ACC112 (cell line): ENCODE data around the gene MGAT5.

Experiments
- H2AFZ ChIP-seq: fragments of 200-600 bp; sonication (generic); one replicate; pipeline ENCODE4 v1.6.0; 2017; ENCODE audit warnings: antibody characterized with exemption, low read length; ENCODE audit not compliant: unreplicated experiment
- H3K27ac ChIP-seq: fragments of 200-600 bp; sonication (generic); 2 replicates; pipeline ENCODE4 v1.5.1; 2014; ENCODE audit warnings: low read depth, mild to moderate bottlenecking, antibody characterized with exemption, low read length, moderate library complexity
- H3K27me3 ChIP-seq: fragments of 200-600 bp; sonication (generic); 2 replicates; pipeline ENCODE4 v1.6.1; 2014; ENCODE audit warnings: mild to moderate bottlenecking, antibody characterized with exemption, low read length, moderate library complexity, mixed read lengths; ENCODE audit not compliant: insufficient read depth
- H3K36me3 ChIP-seq: fragments of 200-600 bp; sonication (generic); 2 replicates; pipeline ENCODE4 v1.6.1; 2016; ENCODE audit warnings: mild to moderate bottlenecking, antibody characterized with exemption, low read length, moderate library complexity, mixed read lengths; ENCODE audit not compliant: insufficient read depth
- H3K4me1 ChIP-seq: fragments of 200-600 bp; sonication (generic); one replicate; pipeline ENCODE4 v1.6.1; 2016; ENCODE audit warnings: low read length, mixed read lengths; ENCODE audit not compliant: insufficient read depth, unreplicated experiment, control insufficient read depth
- H3K4me3 ChIP-seq: fragments of 200-600 bp; sonication (generic); 2 replicates; pipeline ENCODE4 v1.5.1; 2014; ENCODE audit warnings: mild to moderate bottlenecking, low read depth, low read length
- H3K79me2 ChIP-seq: fragments of 200-600 bp; sonication (generic); one replicate; pipeline ENCODE4 v1.6.0; 2016; ENCODE audit warnings: low read length; ENCODE audit not compliant: control insufficient read depth, unreplicated experiment, insufficient read depth

MGAT5 gene

GRCh38 chr2:134416018-134416417 is 162.1 kb downstream of the MGAT5 start:
- H3K79me2 ChIP-seq, result no peaks in the 10 kb centered on the region
- no peaks in the 10 kb centered on the region for H3K36me3 ChIP-seq
- no peak overlapping the region for H2AFZ ChIP-seq
- no peaks in the 10 kb centered on the region for H3K27me3 ChIP-seq
- no peak overlapping the region for H3K27ac ChIP-seq
- peaks cover 6% of the 10 kb centered on the region for H3K4me1 ChIP-seq
- H3K4me3 ChIP-seq, result no peak overlapping the region

- H3K27me3 ChIP-seq, result no peaks in the 10 kb centered on the region
- H3K36me3 ChIP-seq, result no peaks in the 10 kb centered on the region
- H3K27ac ChIP-seq, result no peak overlapping the region
- H3K79me2 ChIP-seq, result no peaks in the 10 kb centered on the region
- H3K4me3 ChIP-seq, result no peak overlapping the region
- no peaks in the 10 kb centered on the region for H3K4me1 ChIP-seq
- no peak overlapping the region for H2AFZ ChIP-seq
These were observed 162.8 kb downstream of the MGAT5 start for GRCh38 chr2:134416637-134417036.

GRCh38 chr2:134417968-134418582 is 164.2 kb downstream of the MGAT5 start:
- Histone ChIP-seq H2AFZ (no peak overlapping the region), H3K27me3 (no peaks in the 10 kb centered on the region), H3K27ac (no peak overlapping the region), H3K4me1 (no peaks in the 10 kb centered on the region), H3K79me2 (no peaks in the 10 kb centered on the region), H3K4me3 (no peak overlapping the region), H3K36me3 (no peaks in the 10 kb centered on the region)

DNA sequence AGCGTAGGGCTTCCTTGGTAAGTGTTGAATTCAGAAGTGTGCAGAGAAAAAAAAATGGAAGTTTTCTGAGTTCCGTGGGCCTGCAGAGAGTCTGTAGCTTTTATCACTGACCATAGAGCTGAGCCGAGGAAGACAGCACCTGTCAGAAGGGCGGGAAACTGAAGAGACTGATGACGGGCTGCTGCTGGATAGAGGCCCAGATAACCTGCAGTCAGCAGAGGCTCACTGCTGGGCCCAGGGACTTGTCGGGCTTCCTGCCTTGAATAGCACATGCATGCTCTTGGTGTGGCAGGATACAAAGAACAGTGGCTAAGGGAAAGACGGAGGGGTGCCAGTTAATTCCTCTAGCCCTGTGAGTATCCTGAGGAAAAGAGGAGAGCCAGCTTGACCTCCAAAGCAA is 166.4 kb downstream of the MGAT5 start:
- H3K27ac ChIP-seq, result no peak overlapping the region
- no peaks in the 10 kb centered on the region for H3K36me3 ChIP-seq
- H2AFZ ChIP-seq, result no peak overlapping the region
- H3K27me3 ChIP-seq, result no peaks in the 10 kb centered on the region
- no peak overlapping the region for H3K4me3 ChIP-seq
- H3K4me1 ChIP-seq, result no peaks in the 10 kb centered on the region
- no peaks in the 10 kb centered on the region for H3K79me2 ChIP-seq

DNA sequence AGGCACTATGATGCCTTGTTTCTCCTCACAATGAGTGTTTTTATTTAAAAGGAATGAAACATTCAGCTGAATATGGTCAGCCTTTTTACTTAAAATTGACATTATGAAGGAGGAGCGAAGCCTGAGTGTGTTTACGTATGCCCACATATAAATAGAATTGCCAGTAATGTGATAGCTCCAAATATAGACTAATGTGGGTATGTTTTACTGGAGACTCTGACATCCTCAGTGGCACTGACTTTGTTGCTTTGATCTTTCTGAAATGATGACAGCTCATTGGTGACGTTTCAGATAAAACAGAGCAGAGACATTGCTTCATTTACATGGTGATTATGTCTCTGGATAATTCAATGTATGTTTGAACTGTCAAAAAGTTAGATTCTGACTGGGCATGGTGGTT is 167.0 kb downstream of the MGAT5 start:
- H3K79me2 ChIP-seq, result no peaks in the 10 kb centered on the region
- no peak overlapping the region for H2AFZ ChIP-seq
- no peak overlapping the region for H3K27ac ChIP-seq
- H3K4me1 ChIP-seq, result no peaks in the 10 kb centered on the region
- no peaks in the 10 kb centered on the region for H3K27me3 ChIP-seq
- H3K36me3 ChIP-seq, result no peaks in the 10 kb centered on the region
- no peak overlapping the region for H3K4me3 ChIP-seq

DNA sequence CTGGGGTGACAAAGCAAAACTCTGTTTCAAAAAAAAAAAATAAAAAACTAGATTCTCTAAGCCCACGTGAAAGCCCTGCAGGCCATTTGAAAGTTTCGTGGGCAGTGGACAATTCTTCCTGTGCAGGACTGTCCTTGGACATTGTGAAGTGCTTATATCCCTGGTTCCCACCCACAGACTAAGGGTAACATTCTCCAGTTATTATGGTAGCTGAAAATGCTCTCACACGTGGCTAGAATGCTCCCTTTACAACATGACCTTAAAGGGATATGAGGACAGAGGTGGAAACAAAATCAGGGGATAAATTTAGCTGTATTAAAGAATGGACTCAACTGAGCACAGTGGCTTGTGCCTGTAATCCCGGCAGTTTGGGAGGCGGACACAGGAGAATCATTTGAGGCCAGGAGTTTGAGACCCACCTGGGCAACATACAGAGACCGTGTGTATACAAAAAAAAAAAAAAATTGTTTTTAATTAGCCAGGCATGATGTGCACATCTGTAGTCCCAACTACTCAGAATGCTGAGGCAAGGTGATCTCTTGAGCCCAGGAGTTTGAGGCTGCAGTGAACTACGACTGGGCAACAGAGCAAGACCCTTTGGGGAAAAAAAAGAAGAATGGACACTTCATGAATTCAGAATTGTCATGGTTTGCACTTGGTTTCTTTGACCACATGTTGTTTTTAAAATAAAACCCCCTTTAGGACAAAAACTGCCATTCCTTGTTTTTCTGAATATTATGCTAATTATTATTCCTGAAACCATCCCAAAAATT is 167.9 kb downstream of the MGAT5 start:
- Histone ChIP-seq H3K4me3 (no peak overlapping the region), H3K27ac (no peak overlapping the region), H3K79me2 (no peaks in the 10 kb centered on the region), H2AFZ (no peak overlapping the region), H3K27me3 (no peaks in the 10 kb centered on the region), H3K4me1 (no peaks in the 10 kb centered on the region), H3K36me3 (no peaks in the 10 kb centered on the region)

- H3K27ac ChIP-seq, result no peak overlapping the region
- no peaks in the 10 kb centered on the region for H3K4me1 ChIP-seq
- H3K36me3 ChIP-seq, result no peaks in the 10 kb centered on the region
- no peaks in the 10 kb centered on the region for H3K79me2 ChIP-seq
- no peak overlapping the region for H3K4me3 ChIP-seq
- no peak overlapping the region for H2AFZ ChIP-seq
- no peaks in the 10 kb centered on the region for H3K27me3 ChIP-seq
These were observed 172.0 kb downstream of the MGAT5 start for GRCh38 chr2:134425724-134426496.

DNA sequence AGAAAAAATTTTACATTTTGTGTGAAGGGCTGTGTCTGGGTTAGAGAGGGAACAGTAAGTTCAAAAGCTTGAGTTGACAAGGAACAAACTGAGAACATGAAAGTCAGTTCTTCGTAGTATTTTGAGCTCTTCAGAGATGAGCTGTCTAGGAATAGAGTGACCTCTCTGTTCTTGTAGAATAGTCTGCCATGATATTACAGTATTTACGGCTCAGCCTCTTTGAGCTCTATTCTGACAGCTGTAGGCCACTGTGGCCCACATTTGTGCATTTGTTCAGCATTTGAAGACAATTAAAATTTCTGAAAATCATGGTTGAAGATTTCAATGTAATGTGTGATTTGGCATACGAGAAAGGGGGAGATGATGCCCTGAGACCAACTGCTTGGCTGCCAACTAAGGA is 172.8 kb downstream of the MGAT5 start:
- Histone ChIP-seq H3K27ac (no peak overlapping the region), H3K4me3 (no peak overlapping the region), H3K36me3 (no peaks in the 10 kb centered on the region), H2AFZ (no peak overlapping the region), H3K79me2 (no peaks in the 10 kb centered on the region), H3K27me3 (no peaks in the 10 kb centered on the region), H3K4me1 (peaks cover 3% of the 10 kb centered on the region)

DNA sequence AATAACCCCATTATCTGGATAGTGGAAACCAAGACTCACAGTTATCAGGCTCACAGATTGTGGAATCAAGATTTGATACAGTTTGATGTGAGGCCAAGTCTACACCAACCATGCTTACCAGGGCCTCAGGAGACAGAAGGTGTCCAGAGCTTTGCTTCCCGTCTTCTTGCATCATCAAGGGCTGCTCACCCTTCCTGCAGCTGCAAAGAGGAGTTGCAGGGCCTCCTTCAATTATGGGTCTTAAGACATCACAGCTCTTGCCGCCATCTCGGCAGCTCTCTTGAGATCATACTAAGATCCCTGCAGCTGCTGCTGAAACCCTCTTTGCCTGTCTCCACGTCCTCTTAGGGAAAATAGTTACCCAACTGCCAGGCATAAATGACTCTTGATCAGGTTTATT is 176.0 kb downstream of the MGAT5 start:
- Histone ChIP-seq H3K27ac (no peak overlapping the region), H3K4me3 (no peak overlapping the region), H3K27me3 (no peaks in the 10 kb centered on the region), H3K36me3 (no peaks in the 10 kb centered on the region), H3K79me2 (no peaks in the 10 kb centered on the region), H2AFZ (no peak overlapping the region), H3K4me1 (peaks cover 13% of the 10 kb centered on the region)

DNA sequence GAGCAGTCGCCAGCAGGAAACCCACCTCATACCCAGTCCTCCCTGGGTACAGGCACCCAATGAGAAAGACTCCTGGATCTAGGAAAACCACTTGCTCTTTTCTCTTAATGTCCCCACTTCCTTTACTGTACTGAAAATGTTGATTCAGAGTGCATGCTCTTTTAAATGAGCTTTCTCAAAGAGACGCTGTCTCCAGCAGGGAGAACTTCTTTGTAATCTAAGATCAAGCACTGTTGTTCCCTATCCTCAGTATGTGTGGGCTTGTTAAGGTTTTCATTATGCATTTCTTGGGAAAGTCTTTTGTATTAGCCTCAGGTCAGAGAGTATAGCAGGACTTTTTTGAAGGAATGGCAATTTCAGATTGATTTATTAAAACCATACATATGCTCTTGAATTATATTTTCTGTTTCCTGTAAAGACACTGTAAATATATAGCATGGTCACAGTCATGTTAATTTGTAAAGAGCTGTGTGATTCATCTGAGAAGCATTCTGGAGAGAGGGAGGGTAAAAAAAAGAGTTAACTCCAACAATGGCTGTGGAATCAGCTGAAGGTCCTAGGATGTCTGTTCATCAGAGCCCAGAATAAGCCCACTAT is 178.1 kb downstream of the MGAT5 start:
- no peaks in the 10 kb centered on the region for H3K79me2 ChIP-seq
- H3K4me1 ChIP-seq, result peaks cover 13% of the 10 kb centered on the region
- H3K36me3 ChIP-seq, result no peaks in the 10 kb centered on the region
- no peak overlapping the region for H3K4me3 ChIP-seq
- H3K27ac ChIP-seq, result peak overlapping the region; percentile 22
- H3K27me3 ChIP-seq, result no peaks in the 10 kb centered on the region
- no peak overlapping the region for H2AFZ ChIP-seq
